OCI-LY1 (cell line): Measurements from ENCODE around the gene GLT6D1.

ENCODE experiments used
- H2AFZ ChIP-seq: fragments of 200-600 bp; sonication (generic), shearing (Covaris generic); 2 replicates; pipeline ENCODE4 v1.6.0; 2014; ENCODE audit warnings: antibody characterized with exemption, mild to moderate bottlenecking, low read length
- H3F3A ChIP-seq: fragments of 200-600 bp; sonication (generic), shearing (Covaris generic); 2 replicates; pipeline ENCODE4 v1.6.0; 2014; ENCODE audit warnings: mild to moderate bottlenecking, antibody characterized with exemption, low read length, moderate library complexity; ENCODE audit not compliant: insufficient read depth
- H3K27ac ChIP-seq: fragments of 200-600 bp; sonication (generic); 2 replicates; pipeline ENCODE4 v1.5.1; 2014; ENCODE audit warnings: low read length, mixed run types, mild to moderate bottlenecking, low read depth; ENCODE audit not compliant: poor library complexity, severe bottlenecking
- H3K27me3 ChIP-seq: fragments of 200-600 bp; sonication (generic); 2 replicates; pipeline ENCODE4 v1.6.0; 2014; ENCODE audit warnings: antibody characterized with exemption, mild to moderate bottlenecking, low read length, moderate library complexity; ENCODE audit not compliant: insufficient read depth
- H3K36me3 ChIP-seq: fragments of 200-600 bp; sonication (generic); 2 replicates; pipeline ENCODE4 v1.6.1; 2014; ENCODE audit warnings: mild to moderate bottlenecking, antibody characterized with exemption, low read length, moderate library complexity, mixed read lengths; ENCODE audit not compliant: insufficient read depth
- H3K4me1 ChIP-seq: fragments of 200-600 bp; sonication (generic); 2 replicates; pipeline ENCODE4 v1.5.1; 2014; ENCODE audit warnings: mild to moderate bottlenecking, low read length, moderate library complexity; ENCODE audit not compliant: insufficient read depth, severe bottlenecking
- H3K4me2 ChIP-seq: fragments of 200-600 bp; sonication (generic), shearing (Covaris generic); 2 replicates; pipeline ENCODE4 v1.6.1; 2014; ENCODE audit warnings: low read length
- H3K4me3 ChIP-seq: fragments of 200-600 bp; sonication (generic); 2 replicates; pipeline ENCODE4 v1.5.1; 2014; ENCODE audit warnings: low read length, low read depth, mild to moderate bottlenecking, mixed read lengths; ENCODE audit not compliant: poor library complexity, severe bottlenecking
- H3K79me2 ChIP-seq: fragments of 200-600 bp; shearing (Covaris generic); 2 replicates; pipeline ENCODE4 v1.6.1; 2016; ENCODE audit warnings: mixed run types, low read length, mixed read lengths; ENCODE audit not compliant: insufficient read depth
- H3K9ac ChIP-seq: fragments of 200-600 bp; sonication (generic), shearing (Covaris generic); 2 replicates; pipeline ENCODE4 v1.6.1; 2014; ENCODE audit warnings: mild to moderate bottlenecking, low read length, mixed read lengths
- H3K9me2 ChIP-seq: fragments of 200-600 bp; sonication (generic), shearing (Covaris generic); 2 replicates; pipeline ENCODE4 v1.6.1; 2014; ENCODE audit warnings: low read depth, mild to moderate bottlenecking, low read length, mixed read lengths
- H3K9me3 ChIP-seq: fragments of 200-600 bp; shearing (Covaris generic); 2 replicates; pipeline ENCODE4 v1.6.1; 2014; ENCODE audit warnings: low read length, mixed read lengths
- H4K20me1 ChIP-seq: fragments of 200-600 bp; sonication (generic), shearing (Covaris generic); 2 replicates; pipeline ENCODE4 v1.6.0; 2016; ENCODE audit warnings: mild to moderate bottlenecking, low read length; ENCODE audit not compliant: insufficient read depth
- EZH2 ChIP-seq: fragments of 200-600 bp; sonication (generic), shearing (Covaris generic); IDR thresholded peaks from 2 replicates; pipeline ENCODE4 v1.8.0; 2017; ENCODE audit warnings: borderline replicate concordance, mixed run types, mild to moderate bottlenecking, antibody characterized with exemption, low read length, moderate library complexity, mixed read lengths
- TF ChIP-seq, protein P1 (sequence below): fragments of 200-600 bp; sonication (generic), shearing (Covaris generic); IDR thresholded peaks from 2 replicates; pipeline ENCODE4 v1.5.1; 2017; ENCODE audit warnings: mild to moderate bottlenecking, antibody characterized with exemption, low read length, moderate library complexity, mixed read lengths

GLT6D1 gene

GRCh38 chr9:135590486-135591079, 48.8 kb downstream of the GLT6D1 start:
- Histone ChIP-seq H3K9ac (no peak overlapping the region), H3K36me3 (no peaks in the 10 kb centered on the region), H4K20me1 (no peaks in the 10 kb centered on the region), H3F3A (no peaks in the 10 kb centered on the region), H3K27me3 (no peaks in the 10 kb centered on the region), H3K9me3 (no peaks in the 10 kb centered on the region), H3K9me2 (no peaks in the 10 kb centered on the region), H3K4me3 (no peak overlapping the region), H3K4me2 (no peak overlapping the region), H3K27ac (no peak overlapping the region), H3K79me2 (no peaks in the 10 kb centered on the region), H2AFZ (no peak overlapping the region), H3K4me1 (no peaks in the 10 kb centered on the region)
- TF ChIP-seq, protein P1, sequence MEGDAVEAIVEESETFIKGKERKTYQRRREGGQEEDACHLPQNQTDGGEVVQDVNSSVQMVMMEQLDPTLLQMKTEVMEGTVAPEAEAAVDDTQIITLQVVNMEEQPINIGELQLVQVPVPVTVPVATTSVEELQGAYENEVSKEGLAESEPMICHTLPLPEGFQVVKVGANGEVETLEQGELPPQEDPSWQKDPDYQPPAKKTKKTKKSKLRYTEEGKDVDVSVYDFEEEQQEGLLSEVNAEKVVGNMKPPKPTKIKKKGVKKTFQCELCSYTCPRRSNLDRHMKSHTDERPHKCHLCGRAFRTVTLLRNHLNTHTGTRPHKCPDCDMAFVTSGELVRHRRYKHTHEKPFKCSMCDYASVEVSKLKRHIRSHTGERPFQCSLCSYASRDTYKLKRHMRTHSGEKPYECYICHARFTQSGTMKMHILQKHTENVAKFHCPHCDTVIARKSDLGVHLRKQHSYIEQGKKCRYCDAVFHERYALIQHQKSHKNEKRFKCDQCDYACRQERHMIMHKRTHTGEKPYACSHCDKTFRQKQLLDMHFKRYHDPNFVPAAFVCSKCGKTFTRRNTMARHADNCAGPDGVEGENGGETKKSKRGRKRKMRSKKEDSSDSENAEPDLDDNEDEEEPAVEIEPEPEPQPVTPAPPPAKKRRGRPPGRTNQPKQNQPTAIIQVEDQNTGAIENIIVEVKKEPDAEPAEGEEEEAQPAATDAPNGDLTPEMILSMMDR: no peak
- no peak for TF ChIP-seq EZH2

- Histone ChIP-seq H3K9me3 (no peaks in the 10 kb centered on the region), H3K27me3 (no peaks in the 10 kb centered on the region), H3K4me2 (no peak overlapping the region), H3K36me3 (no peaks in the 10 kb centered on the region), H3F3A (no peaks in the 10 kb centered on the region), H2AFZ (no peak overlapping the region), H3K4me1 (no peaks in the 10 kb centered on the region), H3K4me3 (no peak overlapping the region), H3K9me2 (no peaks in the 10 kb centered on the region), H3K27ac (no peak overlapping the region), H3K9ac (no peak overlapping the region), H3K79me2 (no peaks in the 10 kb centered on the region), H4K20me1 (no peaks in the 10 kb centered on the region)
- TF ChIP-seq, protein P1: no peak
- no peak for TF ChIP-seq EZH2
Measured at GRCh38 chr9:135589596-135590485, 49.5 kb downstream of the GLT6D1 start.

- H3K79me2 ChIP-seq: no peaks in the 10 kb centered on the region
- no peak overlapping the region for H2AFZ ChIP-seq
- no peak for TF ChIP-seq EZH2
- TF ChIP-seq, protein P1: no peak
- no peaks in the 10 kb centered on the region for H3K36me3 ChIP-seq
- H3K27me3 ChIP-seq: no peaks in the 10 kb centered on the region
- no peak overlapping the region for H3K4me2 ChIP-seq
- no peaks in the 10 kb centered on the region for H3K9me3 ChIP-seq
- no peak overlapping the region for H3K9ac ChIP-seq
- H3K4me1 ChIP-seq: no peaks in the 10 kb centered on the region
- H3K4me3 ChIP-seq: no peak overlapping the region
- H3F3A ChIP-seq: no peaks in the 10 kb centered on the region
- H4K20me1 ChIP-seq: no peaks in the 10 kb centered on the region
- H3K27ac ChIP-seq: no peak overlapping the region
- H3K9me2 ChIP-seq: no peaks in the 10 kb centered on the region
Measured at GRCh38 chr9:135588886-135589595, 50.3 kb downstream of the GLT6D1 start.
